Testis (tissue), 3 donors: ENCODE data around the gene GABRA1. TPM values are rescaled to one million over a fixed set of nuclear protein-coding genes. Genes with fewer than 3 reads are reported as not detected.

ENCODE experiments used
- DNase-seq: peaks from one replicate; pipeline ENCODE4 v3.0.0-alpha.2; 2019
- H3K27ac ChIP-seq, 2 donors: fragments of 200-600 bp; sonication (generic); one replicate each; pipeline ENCODE4 v1.5.1; 2019
- H3K27me3 ChIP-seq: fragments of 200-600 bp; sonication (generic); one replicate; pipeline ENCODE4 v1.5.1; 2019
- H3K36me3 ChIP-seq: fragments of 200-600 bp; sonication (generic); one replicate; pipeline ENCODE4 v1.5.1; 2017; ENCODE audit warnings: low read depth; ENCODE audit errors: missing control alignments
- H3K4me1 ChIP-seq: fragments of 200-600 bp; sonication (generic); one replicate; pipeline ENCODE4 v1.5.1; 2019
- H3K4me3 ChIP-seq, 2 donors: fragments of 200-600 bp; sonication (generic); one replicate each; pipeline ENCODE4 v1.5.1; 2017 to 2019
- H3K9me3 ChIP-seq: fragments of 200-600 bp; sonication (generic); one replicate; pipeline ENCODE4 v1.5.1; 2017
- CTCF ChIP-seq, 3 experiments: fragments of 450-650 bp in 2 of 3; fragments of 200-600 bp in 1 of 3; sonication (generic) in 1 of 3; IDR thresholded peaks; one replicate each; pipeline ENCODE4 v1.5.1; 2016 to 2019; ENCODE audit warnings: antibody characterized with exemption in 3 of 3, mild to moderate bottlenecking in 2 of 3, moderate library complexity in 1 of 3
- POLR2A ChIP-seq: fragments of 450-650 bp; IDR thresholded peaks from one replicate; pipeline ENCODE4 v1.6.1; 2017; ENCODE audit warnings: antibody characterized with exemption, mild to moderate bottlenecking, moderate library complexity
- WGBS, 2 donors: methylation state at CpG; one replicate each; pipeline ENCODE4 v1.1.5; 2018; 5-methylcytosine and 5-hydroxymethylcytosine counted together
- intact Hi-C: fragments of 100-400 bp; cut with DNase I; formaldehyde crosslinking; loops from one replicate; pipeline ENCODE4 v1.15.1; 2023; ENCODE audit warnings: low total_unique reads
- polyA plus RNA-seq: library from polyadenylated mRNA; stranded (reverse); fragments of 350-450 nt; fragmentation: Illumina TruSeq; extraction: RNeasy Lipid Tissue Mini Kit (QIAGEN cat#74804); gene quantifications from one replicate; pipeline ENCODE4 v1.2.3, GENCODE V29; 2014; ENCODE audit warnings: low read depth, low replicate concordance; ENCODE audit not compliant: insufficient read depth
- total RNA-seq, 2 donors: library from RNA; depleted of rRNA; stranded (reverse); fragments of >200 nt; gene quantifications; one replicate each; pipeline ENCODE4 v1.2.3, GENCODE V29; 2016

Gene GABRA1
- total and polyA plus RNA-seq, 3 donors from 2014 or later: 0.12 TPM; not detected in 2

- Histone ChIP-seq H3K27me3 (no peaks in the 10 kb centered on the region), H3K36me3 (no peaks in the 10 kb centered on the region), H3K27ac (no peak overlapping the region), H3K4me3 (no peak overlapping the region), H3K4me1 (no peaks in the 10 kb centered on the region), H3K9me3 (no peaks in the 10 kb centered on the region)
- WGBS, 2 donors: 83 to 89% methylated on average over 7 of the region's 7 CpGs
- TF ChIP-seq POLR2A (no peak), CTCF (IDR thresholded peaks at IDR 0.05) (no peak)
- intact Hi-C loops: no loop called here
- no peak for DNase-seq
Observed at GRCh38 chr5:161865510-161865909, 17.6 kb downstream of the GABRA1 start.

- no peaks in the 10 kb centered on the region for H3K9me3 ChIP-seq
- H3K36me3 ChIP-seq: no peaks in the 10 kb centered on the region
- H3K27ac ChIP-seq: no peak overlapping the region
- no peak for TF ChIP-seq POLR2A
- TF ChIP-seq CTCF (IDR thresholded peaks at IDR 0.05): no peak
- intact Hi-C loops: no loop called here
- DNase-seq: no peak
- H3K4me1 ChIP-seq: no peaks in the 10 kb centered on the region
- H3K27me3 ChIP-seq: no peaks in the 10 kb centered on the region
- no peak overlapping the region for H3K4me3 ChIP-seq
Observed at GRCh38 chr5:161889971-161890370, 42.1 kb downstream of the GABRA1 start.

GRCh38 chr5:161895514-161895913 is 47.6 kb downstream of the GABRA1 start:
- Histone ChIP-seq H3K4me1 (no peaks in the 10 kb centered on the region), H3K4me3 (no peak overlapping the region), H3K9me3 (no peaks in the 10 kb centered on the region), H3K27ac (no peak overlapping the region), H3K27me3 (no peaks in the 10 kb centered on the region), H3K36me3 (no peaks in the 10 kb centered on the region)
- intact Hi-C loops: no loop called here
- TF ChIP-seq POLR2A (no peak), CTCF (IDR thresholded peaks at IDR 0.05) (no peak)
- 80 to 85% methylated on average over 1 of the region's 1 CpG for WGBS, 2 donors
- no peak for DNase-seq

- Histone ChIP-seq H3K36me3 (no peaks in the 10 kb centered on the region), H3K27ac (no peak overlapping the region), H3K4me3 (no peak overlapping the region), H3K27me3 (no peaks in the 10 kb centered on the region), H3K4me1 (no peaks in the 10 kb centered on the region), H3K9me3 (no peaks in the 10 kb centered on the region)
- WGBS, 2 donors: 80 to 81% methylated on average over 7 of the region's 7 CpGs
- TF ChIP-seq CTCF (IDR thresholded peaks at IDR 0.05): no peak
- no peak for TF ChIP-seq POLR2A
- intact Hi-C loops: no loop called here
- no peak for DNase-seq
Observed at GRCh38 chr5:161897033-161897432, 49.1 kb downstream of the GABRA1 start.

- Histone ChIP-seq H3K36me3 (no peaks in the 10 kb centered on the region), H3K4me3 (no peak overlapping the region), H3K27ac (no peak overlapping the region), H3K27me3 (no peaks in the 10 kb centered on the region), H3K9me3 (no peaks in the 10 kb centered on the region), H3K4me1 (no peaks in the 10 kb centered on the region)
- no peak for DNase-seq
- TF ChIP-seq POLR2A (no peak), CTCF (IDR thresholded peaks at IDR 0.05) (no peak)
- intact Hi-C loops: no loop called here
Observed at GRCh38 chr5:161899590-161899989, 51.7 kb downstream of the GABRA1 start.
